Stimulated activated CD4-positive, alpha-beta T cell treated with anti-CD3 and anti-CD28 coated beads, Interleukin-4, amount 100 ng/mL, for 48 hours (primary cell): ENCODE measurements around the gene MED12L.

Experiments used
- DNase-seq, 2 donors: peaks; one replicate each; pipeline ENCODE4 v3.0.0-alpha.2; 2020; ENCODE audit warnings: low read depth in 2 of 2

The MED12L gene

GRCh38 chr3:151091685-151092345 is 6.4 kb downstream of the MED12L start:
- no peak for DNase-seq

- DNase-seq, result no peak
Measured at GRCh38 chr3:151093148-151093547, 7.7 kb downstream of the MED12L start.

GRCh38 chr3:151093905-151094304 is 8.4 kb downstream of the MED12L start:
- DNase-seq, result no peak

- DNase-seq, result no peak
Measured at GRCh38 chr3:151096716-151097115, 11.3 kb downstream of the MED12L start.

- no peak for DNase-seq
Measured at GRCh38 chr3:151100076-151100475, 14.6 kb downstream of the MED12L start.

GRCh38 chr3:151101270-151101969 is 16.0 kb downstream of the MED12L start:
- DNase-seq, result no peak

GRCh38 chr3:151106311-151106710 is 20.8 kb downstream of the MED12L start:
- DNase-seq, result no peak

- no peak for DNase-seq
Measured at GRCh38 chr3:151107177-151107576, 21.7 kb downstream of the MED12L start.

GRCh38 chr3:151107701-151108100 is 22.2 kb downstream of the MED12L start:
- DNase-seq, result no peak

GRCh38 chr3:151109286-151109800 is 23.9 kb downstream of the MED12L start:
- no peak for DNase-seq

GRCh38 chr3:151112731-151113130 is 27.3 kb downstream of the MED12L start:
- no peak for DNase-seq

GRCh38 chr3:151113343-151113742 is 27.9 kb downstream of the MED12L start:
- DNase-seq, result no peak

GRCh38 chr3:151117047-151117446 is 31.6 kb downstream of the MED12L start:
- DNase-seq, result no peak

GRCh38 chr3:151119188-151119587 is 33.7 kb downstream of the MED12L start:
- DNase-seq, result no peak

- no peak for DNase-seq
Measured at GRCh38 chr3:151120409-151120808, 34.9 kb downstream of the MED12L start.

GRCh38 chr3:151121016-151121415 is 35.6 kb downstream of the MED12L start:
- no peak for DNase-seq

- DNase-seq, result no peak
Measured at GRCh38 chr3:151123827-151124226, 38.4 kb downstream of the MED12L start.

GRCh38 chr3:151124476-151124875 is 39.0 kb downstream of the MED12L start:
- DNase-seq, result no peak

GRCh38 chr3:151130428-151130827 is 45.0 kb downstream of the MED12L start:
- no peak for DNase-seq

- DNase-seq, result no peak
Measured at GRCh38 chr3:151133175-151133574, 47.7 kb downstream of the MED12L start.

- DNase-seq, result no peak
Measured at GRCh38 chr3:151133917-151134450, 48.5 kb downstream of the MED12L start.

GRCh38 chr3:151135541-151136337 is 50.3 kb downstream of the MED12L start:
- peak; percentile 8 to 23 for DNase-seq
